CD4-positive, alpha-beta T cell treated with Interleukin-12 subunit alpha and Interleukin-12 subunit beta, for 1 hour (primary cell): ENCODE data around the gene DNMBP.
A peak's percentile ranks its signal among the peaks of the same experiment; 100 is the strongest.
"Not testable (repeated sequence)": the region's sequence is repeated elsewhere in the genome, so short reads cannot be mapped to it uniquely, and the experiment has no call there.

Source experiments
- DNase-seq: peaks from one replicate; pipeline ENCODE4 v3.0.0-alpha.2; 2020

The DNMBP gene

GRCh38 chr10:99912041-99912440 lies 97.7 kb downstream of the DNMBP start:
- DNase-seq, result no peak

- no peak for DNase-seq
Measured at GRCh38 chr10:99908512-99908911, 101.2 kb downstream of the DNMBP start.

- no peak for DNase-seq
Measured at GRCh38 chr10:99906470-99906869, 103.3 kb downstream of the DNMBP start.

GRCh38 chr10:99905971-99906370 lies 103.8 kb downstream of the DNMBP start:
- DNase-seq, result no peak

GRCh38 chr10:99895867-99896266 lies 113.9 kb downstream of the DNMBP start:
- DNase-seq, result no peak

- not testable (repeated sequence) for DNase-seq
Measured at GRCh38 chr10:99895066-99895465, 114.7 kb downstream of the DNMBP start.

- no peak for DNase-seq
Measured at GRCh38 chr10:99894613-99895012, 115.1 kb downstream of the DNMBP start.

GRCh38 chr10:99888622-99889021 lies 121.1 kb downstream of the DNMBP start:
- DNase-seq, result no peak

GRCh38 chr10:99883523-99883922 lies 126.2 kb downstream of the DNMBP start:
- DNase-seq, result no peak

- no peak for DNase-seq
Measured at GRCh38 chr10:99881371-99881770, 128.4 kb downstream of the DNMBP start.

GRCh38 chr10:99880080-99880835 lies 129.5 kb downstream of the DNMBP start:
- no peak for DNase-seq

- DNase-seq, result no peak
Measured at GRCh38 chr10:99875473-99875872, 134.3 kb downstream of the DNMBP start.

- no peak for DNase-seq
Measured at GRCh38 chr10:99874341-99875085, 135.2 kb downstream of the DNMBP start.

GRCh38 chr10:99873846-99874245 lies 135.9 kb downstream of the DNMBP start:
- no peak for DNase-seq

GRCh38 chr10:99872367-99873162 lies 137.2 kb downstream of the DNMBP start:
- no peak for DNase-seq

- peak; percentile 57 for DNase-seq
Measured at GRCh38 chr10:99870123-99870730, 139.5 kb downstream of the DNMBP start.

- no peak for DNase-seq
Measured at GRCh38 chr10:99869581-99870122, 140.1 kb downstream of the DNMBP start.

- not testable (repeated sequence) for DNase-seq
Measured at GRCh38 chr10:99867250-99867649, 142.5 kb downstream of the DNMBP start.

GRCh38 chr10:99863535-99864240 lies 146.1 kb downstream of the DNMBP start:
- DNase-seq, result not testable (repeated sequence)

GRCh38 chr10:99860466-99860865 lies 149.3 kb downstream of the DNMBP start:
- DNase-seq, result no peak

GRCh38 chr10:99859585-99859984 lies 150.2 kb downstream of the DNMBP start:
- DNase-seq, result no peak

- DNase-seq, result no peak
Measured at GRCh38 chr10:99858849-99859248, 150.9 kb downstream of the DNMBP start.
